H1 (cell line): Measurements from ENCODE around the gene TEX55. TPM values are rescaled to one million over a fixed set of nuclear protein-coding genes. Genes with fewer than 3 reads are reported as not detected.

Source experiments
- CTCF ChIA-PET: fragments of 300-600 bp; sonication (Branson Sonifier 250); formaldehyde crosslinking; loops from one replicate; lab custom pipeline; 2021; ENCODE audit not compliant: partially characterized antibody; lab: Charles Lee
- POLR2A ChIA-PET: fragments of 300-600 bp; sonication (Branson Sonifier 250); formaldehyde crosslinking; loops from one replicate; lab custom pipeline; 2021; ENCODE audit warnings: inconsistent platforms; ENCODE audit not compliant: partially characterized antibody; lab: Charles Lee
- DNase-seq, 2 experiments: peaks; one replicate each; pipeline versions ENCODE4 v3.0.0 to v3.0.0-alpha.2; 2010 to 2022; ENCODE audit warnings: low spot score in 2 of 2, low read depth in 1 of 2, mixed read lengths in 1 of 2
- FAIRE-seq: peaks from 2 replicates; lab custom pipeline; 2011; peaks lifted over from hg19 to GRCh38; lab: Jason Lieb, UNC
- H2AFZ ChIP-seq: 2 replicates; pipeline ENCODE4 v1.8.1; 2012; ENCODE audit warnings: low read length, inconsistent platforms
- H2AK5ac ChIP-seq: 2 replicates; pipeline ENCODE4 v1.6.1; 2013; ENCODE audit warnings: low read depth, low read length
- H2BK120ac ChIP-seq: replicated peaks from 2 replicates; pipeline ENCODE3; 2013; ENCODE audit warnings: low read depth, low read length, inconsistent platforms
- H2BK12ac ChIP-seq: 2 replicates; pipeline ENCODE4 v1.6.1; 2013; ENCODE audit warnings: low read depth, low read length
- H2BK15ac ChIP-seq: 2 replicates; pipeline ENCODE4 v1.6.1; 2013; ENCODE audit warnings: low read length
- H2BK20ac ChIP-seq: 2 replicates; pipeline ENCODE4 v1.6.1; 2013; ENCODE audit warnings: low read length
- H2BK5ac ChIP-seq: 2 replicates; pipeline ENCODE4 v1.6.1; 2013; ENCODE audit warnings: low read depth, low read length
- H3K14ac ChIP-seq: 2 replicates; pipeline ENCODE4 v1.6.1; 2013; ENCODE audit warnings: inconsistent platforms; ENCODE audit not compliant: insufficient read length
- H3K18ac ChIP-seq: 2 replicates; pipeline ENCODE4 v1.6.1; 2013; ENCODE audit warnings: low read length; ENCODE audit errors: extremely low read depth
- H3K23ac ChIP-seq: 2 replicates; pipeline ENCODE4 v1.6.1; 2013; ENCODE audit warnings: inconsistent platforms; ENCODE audit not compliant: insufficient read length
- H3K23me2 ChIP-seq: 2 replicates; pipeline ENCODE4 v1.6.1; 2013; ENCODE audit warnings: low read depth, low read length
- H3K27ac ChIP-seq: 2 replicates; pipeline ENCODE4 v1.6.1; 2011; ENCODE audit warnings: low read depth, low read length, inconsistent platforms
- H3K27me3 ChIP-seq, 4 experiments: replicated peaks in 1 of 4; 1 replicate in 1 of 4; 2 replicates in 3 of 4; pipeline versions ENCODE4 v1.6.1 to v1.8.1; 2011 to 2013; ENCODE audit warnings: low read length in 3 of 4, mild to moderate bottlenecking in 3 of 4, inconsistent platforms in 2 of 4, mixed read lengths in 2 of 4, moderate library complexity in 1 of 4; ENCODE audit not compliant: control insufficient read depth in 3 of 4, insufficient read depth in 3 of 4; ENCODE audit errors: extremely low read depth in 1 of 4
- H3K36me3 ChIP-seq, 4 experiments: 2 replicates each; pipeline versions ENCODE4 v1.6.1 to v1.8.1; 2011 to 2013; ENCODE audit warnings: mild to moderate bottlenecking in 4 of 4, low read length in 3 of 4, moderate library complexity in 2 of 4, control low read depth in 1 of 4, inconsistent platforms in 1 of 4; ENCODE audit not compliant: insufficient read depth in 4 of 4, control insufficient read depth in 2 of 4
- H3K4ac ChIP-seq: replicated peaks from 2 replicates; pipeline ENCODE3; 2013; ENCODE audit warnings: low read length, low read depth, mixed read lengths, inconsistent platforms; ENCODE audit not compliant: insufficient read length
- H3K4me1 ChIP-seq, 4 experiments: replicated peaks in 1 of 4; 1 replicate in 1 of 4; 2 replicates in 3 of 4; pipeline versions ENCODE4 v1.6.1 to v1.8.1; 2011 to 2013; ENCODE audit warnings: low read length in 3 of 4, inconsistent platforms in 2 of 4, mixed read lengths in 1 of 4; ENCODE audit not compliant: insufficient read depth in 4 of 4, control insufficient read depth in 3 of 4
- H3K4me2 ChIP-seq, 2 experiments: 2 replicates each; pipeline versions ENCODE4 v1.6.1 to v1.8.1; 2011 to 2013; ENCODE audit warnings: low read depth in 2 of 2, low read length in 2 of 2, control low read depth in 1 of 2, inconsistent platforms in 1 of 2, mild to moderate bottlenecking in 1 of 2; ENCODE audit not compliant: insufficient read depth in 1 of 2
- H3K4me3 ChIP-seq, 4 experiments: fragments of 200-600, 300-600 bp in 1 of 4; sonication (generic), shearing (Covaris generic), sonication (Bioruptor Twin) in 1 of 4; 2 replicates each; pipeline versions ENCODE4 v1.5.1 to v1.8.1; 2011 to 2016; ENCODE audit warnings: low read length in 4 of 4, low read depth in 3 of 4, control low read depth in 2 of 4, inconsistent platforms in 2 of 4, mild to moderate bottlenecking in 2 of 4, mixed read lengths in 1 of 4, moderate library complexity in 1 of 4; ENCODE audit not compliant: insufficient read depth in 2 of 4; ENCODE audit errors: extremely low read depth in 1 of 4
- H3K56ac ChIP-seq: replicated peaks from 2 replicates; pipeline ENCODE3; 2013; ENCODE audit warnings: low read depth, mild to moderate bottlenecking, mixed read lengths, low read length, inconsistent platforms; ENCODE audit not compliant: insufficient read length
- H3K79me1 ChIP-seq: 2 replicates; pipeline ENCODE4 v1.6.1; 2013; ENCODE audit warnings: low read depth, low read length, control low read depth
- H3K79me2 ChIP-seq, 2 experiments: 2 replicates each; pipeline versions ENCODE4 v1.6.1 to v1.8.1; 2012 to 2013; ENCODE audit warnings: low read length in 2 of 2, mild to moderate bottlenecking in 2 of 2, inconsistent platforms in 1 of 2; ENCODE audit not compliant: insufficient read depth in 2 of 2, control insufficient read depth in 1 of 2
- H3K9ac ChIP-seq, 4 experiments: replicated peaks in 1 of 4; 1 replicate in 1 of 4; 2 replicates in 3 of 4; pipeline versions ENCODE4 v1.6.1 to v1.8.1; 2011 to 2013; ENCODE audit warnings: low read depth in 3 of 4, low read length in 3 of 4, control low read depth in 2 of 4, mild to moderate bottlenecking in 2 of 4, moderate library complexity in 2 of 4, inconsistent platforms in 1 of 4; ENCODE audit errors: extremely low read depth in 1 of 4
- H3K9me3 ChIP-seq, 2 experiments: 2 replicates each; pipeline versions ENCODE4 v1.6.1 to v1.8.1; 2012 to 2013; ENCODE audit warnings: mild to moderate bottlenecking in 2 of 2, moderate library complexity in 2 of 2, control low read depth in 1 of 2, inconsistent platforms in 1 of 2, low read depth in 1 of 2, low read length in 1 of 2, mixed read lengths in 1 of 2; ENCODE audit not compliant: insufficient read depth in 2 of 2
- H4K20me1 ChIP-seq, 2 experiments: replicated peaks in 1 of 2; 2 replicates each; pipeline versions ENCODE3 to v1.8.1; 2011 to 2013; ENCODE audit warnings: inconsistent platforms in 2 of 2, low read length in 2 of 2, mild to moderate bottlenecking in 1 of 2; ENCODE audit not compliant: insufficient read depth in 2 of 2, control insufficient read depth in 1 of 2
- H4K5ac ChIP-seq: 2 replicates; pipeline ENCODE4 v1.6.1; 2013; ENCODE audit warnings: low read length, low read depth, mixed read lengths, inconsistent platforms; ENCODE audit not compliant: insufficient read length
- H4K8ac ChIP-seq: 2 replicates; pipeline ENCODE4 v1.8.0; 2013; ENCODE audit warnings: mild to moderate bottlenecking, moderate library complexity, low read length, inconsistent platforms; ENCODE audit not compliant: insufficient read depth; ENCODE audit errors: extremely low read depth
- H4K91ac ChIP-seq: replicated peaks from 2 replicates; pipeline ENCODE3; 2013; ENCODE audit warnings: low read length, mixed read lengths, inconsistent platforms; ENCODE audit not compliant: insufficient read length
- ATF3 ChIP-seq: IDR thresholded peaks from 2 replicates; pipeline ENCODE4 v1.6.1; 2011; ENCODE audit warnings: low read depth, mild to moderate bottlenecking, low read length; ENCODE audit not compliant: insufficient read depth
- CHD2 ChIP-seq: IDR thresholded peaks from 2 replicates; pipeline ENCODE4 v1.6.1; 2012; ENCODE audit warnings: low read length, improper control_type of control experiment
- CTCF ChIP-seq, 3 experiments: IDR thresholded peaks; 1 replicate in 2 of 3; 2 replicates in 1 of 3; pipeline versions ENCODE4 v1.5.1 to v1.6.1; 2011; ENCODE audit warnings: low read length in 3 of 3, mild to moderate bottlenecking in 3 of 3, inconsistent platforms in 2 of 3, low read depth in 1 of 3, moderate library complexity in 1 of 3; ENCODE audit not compliant: insufficient read depth in 1 of 3; ENCODE audit errors: control extremely low read depth in 1 of 3
- E2F6 ChIP-seq: IDR thresholded peaks from 2 replicates; pipeline ENCODE4 v1.6.1; 2012; ENCODE audit warnings: inconsistent platforms
- EGR1 ChIP-seq: IDR thresholded peaks from 2 replicates; pipeline ENCODE4 v1.6.1; 2011; ENCODE audit warnings: low read depth, low read length, borderline replicate concordance
- GTF2F1 ChIP-seq: IDR thresholded peaks from 2 replicates; pipeline ENCODE4 v1.6.1; 2012; ENCODE audit warnings: low read depth, low read length, improper control_type of control experiment, borderline replicate concordance
- JUND ChIP-seq: IDR thresholded peaks from 2 replicates; pipeline ENCODE4 v1.6.1; 2011; ENCODE audit warnings: mild to moderate bottlenecking, improper control_type of control experiment, low read length
- KDM1A ChIP-seq: fragments of 200-600, 300-600 bp; sonication (generic); IDR thresholded peaks from 2 replicates; pipeline ENCODE4 v1.7.1; 2016; ENCODE audit warnings: mild to moderate bottlenecking, low read length, borderline replicate concordance
- POLR2A ChIP-seq, 2 experiments: IDR thresholded peaks; 1 replicate in 1 of 2; 2 replicates in 1 of 2; pipeline ENCODE4 v1.6.1; 2011; ENCODE audit warnings: low read depth in 2 of 2, low read length in 2 of 2, mild to moderate bottlenecking in 2 of 2; ENCODE audit errors: control extremely low read depth in 1 of 2
- RBBP5 ChIP-seq: IDR thresholded peaks from 2 replicates; pipeline ENCODE4 v1.7.1; 2012; ENCODE audit warnings: low read depth, mild to moderate bottlenecking, inconsistent platforms, low read length, moderate library complexity, borderline replicate concordance
- SIN3A ChIP-seq, 2 experiments: IDR thresholded peaks in 1 of 2; conservative IDR thresholded peaks in 1 of 2; 2 replicates each; pipeline ENCODE4 v1.6.1; 2011 to 2012; ENCODE audit warnings: low read length in 2 of 2, improper control_type of control experiment in 1 of 2, low read depth in 1 of 2, mild to moderate bottlenecking in 1 of 2
- TCF12 ChIP-seq: IDR thresholded peaks from 2 replicates; pipeline ENCODE4 v1.6.1; 2011; ENCODE audit warnings: low read depth, mild to moderate bottlenecking, low read length
- polyA plus RNA-seq, 7 experiments: library from polyadenylated mRNA; depleted of rRNA in 3 of 7; stranded (reverse) in 5 of 7; unstranded in 2 of 7; fragments of >200 nt in 5 of 7; fragments of 200-250 nt in 2 of 7; gene quantifications; 1 replicate in 5 of 7; 2 replicates in 1 of 7; 4 replicates in 1 of 7; pipeline versions ENCODE4 v1.2.1 to v1.2.3, GENCODE V29; 2011 to 2013; ENCODE audit warnings: missing spikeins in 2 of 7, mixed read lengths in 2 of 7
- total RNA-seq: library from RNA; stranded (reverse); fragmentation: NEBNext Ultra II Directional; extraction: Animal tissue kit (Norgen Biotek cat#: 25700); gene quantifications from 2 replicates; pipeline ENCODE4 v1.2.1, GENCODE V29; 2021

The TEX55 gene
- total and polyA plus RNA-seq, 2 of the 8 experiments (the other 6 are each of a cell fraction or from before 2014, with no cell fraction given), result not detected

GRCh38 chr3:119156868-119157267 is 10.9 kb downstream of the TEX55 start:
- no peak overlapping the region for H4K8ac ChIP-seq
- H3K4me1 ChIP-seq, result no peaks in the 10 kb centered on the region
- H3K27me3 ChIP-seq, result no peaks in the 10 kb centered on the region
- no peak overlapping the region for H4K91ac ChIP-seq
- H2AK5ac ChIP-seq, result no peak overlapping the region
- CTCF ChIA-PET, result interaction anchor here (0.8 to 3.6 kb wide), 3 partner anchors 10 to 275 kb away, joined by 3 to 19 read pairs (median 3); partner anchors contain the start of gene TEX55
- POLR2A ChIA-PET, result no interaction called here
- H2BK5ac ChIP-seq, result no peak overlapping the region
- H2BK15ac ChIP-seq, result no peak overlapping the region
- DNase-seq, result no peak
- H3K79me1 ChIP-seq, result no peaks in the 10 kb centered on the region
- TF ChIP-seq EGR1 (no peak), E2F6 (no peak), CHD2 (no peak), GTF2F1 (no peak), JUND (no peak), POLR2A (IDR thresholded peaks at IDR 0.05; ENCODE audit: control extremely low read depth in 1 of 2, low read depth in 2 of 2, low read length in 2 of 2) (no peak), SIN3A (conservative IDR thresholded peaks at IDR 0.05 in 1 of 2, IDR thresholded peaks at IDR 0.05 in 1 of 2; ENCODE audit: low read depth in 1 of 2, low read length in 2 of 2) (no peak), ATF3 (no peak), TCF12 (no peak), RBBP5 (no peak), CTCF (IDR thresholded peaks at IDR 0.05; ENCODE audit: control extremely low read depth in 1 of 3, insufficient read depth in 1 of 3, low read depth in 1 of 3, low read length in 3 of 3) (no peak), KDM1A (no peak)
- 0 out of 4 replicates have a peak, but pooled peaks cover 0 to 3% of the 10 kb centered on the region in 2 experiments for H3K9me3 ChIP-seq
- no peaks in the 10 kb centered on the region for H3K23me2 ChIP-seq
- H3K36me3 ChIP-seq, result no peaks in the 10 kb centered on the region
- H3K14ac ChIP-seq, result no peak overlapping the region
- H2BK20ac ChIP-seq, result no peak overlapping the region
- no peak overlapping the region for H3K9ac ChIP-seq
- no peak overlapping the region for H4K5ac ChIP-seq
- no peaks in the 10 kb centered on the region for H3K79me2 ChIP-seq
- no peak overlapping the region for H3K4ac ChIP-seq
- no peak for FAIRE-seq
- no peak overlapping the region for H3K4me3 ChIP-seq
- no peak overlapping the region for H2BK120ac ChIP-seq
- H3K56ac ChIP-seq, result no peak overlapping the region
- no peak overlapping the region for H2AFZ ChIP-seq
- no peak overlapping the region for H3K27ac ChIP-seq
- no peak overlapping the region for H3K18ac ChIP-seq
- no peak overlapping the region for H3K23ac ChIP-seq
- H2BK12ac ChIP-seq, result no peak overlapping the region
- H3K4me2 ChIP-seq, result no peak overlapping the region
- H4K20me1 ChIP-seq, result no peaks in the 10 kb centered on the region
